ENCODE data around the gene LRRC25.

LRRC25 gene

DNA sequence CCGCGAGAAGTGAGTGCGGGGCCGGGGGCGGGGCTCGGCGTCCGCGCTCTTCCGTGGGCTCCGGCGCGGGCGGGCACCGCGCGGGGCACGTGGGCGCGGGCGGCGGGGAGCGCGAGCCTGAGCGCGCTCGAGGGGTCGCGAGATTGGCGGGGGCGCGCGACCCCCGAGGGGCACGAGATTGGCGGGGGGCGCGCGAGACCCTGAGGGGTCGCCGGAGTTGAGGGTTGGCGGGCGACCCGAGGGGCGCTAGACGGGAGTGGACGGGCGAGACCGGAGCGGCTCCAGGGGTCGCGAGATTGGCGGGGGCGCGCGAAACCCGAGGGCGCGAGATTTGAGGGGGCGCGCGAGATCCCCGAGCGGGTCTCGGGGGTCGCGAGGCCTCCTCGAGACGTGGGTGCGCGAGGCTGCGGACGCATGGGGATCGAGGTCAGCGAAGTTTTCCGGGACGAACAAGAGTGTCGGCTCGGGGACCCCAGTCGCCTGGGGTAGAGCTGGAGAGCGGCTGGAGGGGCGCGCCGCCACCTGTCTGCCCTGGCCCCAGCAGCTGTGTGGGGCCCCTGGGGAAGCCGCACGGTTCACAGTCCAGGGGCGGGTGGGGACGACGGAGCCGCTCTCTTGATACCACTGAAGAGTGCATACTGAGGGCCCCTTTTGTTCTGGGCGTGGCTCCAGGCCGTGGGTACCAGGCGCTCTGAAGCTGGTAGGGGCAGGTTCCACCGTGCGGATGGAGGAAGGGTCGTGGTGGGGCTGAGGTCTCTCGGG, 22.5 kb upstream of the LRRC25 start:
- no peak for TF ChIP-seq PAX5 (IDR thresholded peaks at IDR 0.05; ENCODE audit: insufficient read depth, low read length, severe bottlenecking)
- no peak for TF ChIP-seq POU2F2 (IDR thresholded peaks at IDR 0.05; ENCODE audit: low read depth, low read length)
- TF ChIP-seq POLR2AphosphoS5 (IDR thresholded peaks at IDR 0.05; ENCODE audit: low read depth, low read length) = no peak
- no peak for TF ChIP-seq POLR2A (IDR thresholded peaks at IDR 0.05; ENCODE audit: low read depth, low read length)
- no peak for TF ChIP-seq TAF1 (IDR thresholded peaks at IDR 0.05; ENCODE audit: low read depth, low read length)
- TF ChIP-seq SPI1 (IDR thresholded peaks at IDR 0.05; ENCODE audit: low read depth, low read length) = no peak
- DNase-seq (ENCODE audit: insufficient read length, low spot score) = no peak
- FAIRE-seq = no peak

DNA sequence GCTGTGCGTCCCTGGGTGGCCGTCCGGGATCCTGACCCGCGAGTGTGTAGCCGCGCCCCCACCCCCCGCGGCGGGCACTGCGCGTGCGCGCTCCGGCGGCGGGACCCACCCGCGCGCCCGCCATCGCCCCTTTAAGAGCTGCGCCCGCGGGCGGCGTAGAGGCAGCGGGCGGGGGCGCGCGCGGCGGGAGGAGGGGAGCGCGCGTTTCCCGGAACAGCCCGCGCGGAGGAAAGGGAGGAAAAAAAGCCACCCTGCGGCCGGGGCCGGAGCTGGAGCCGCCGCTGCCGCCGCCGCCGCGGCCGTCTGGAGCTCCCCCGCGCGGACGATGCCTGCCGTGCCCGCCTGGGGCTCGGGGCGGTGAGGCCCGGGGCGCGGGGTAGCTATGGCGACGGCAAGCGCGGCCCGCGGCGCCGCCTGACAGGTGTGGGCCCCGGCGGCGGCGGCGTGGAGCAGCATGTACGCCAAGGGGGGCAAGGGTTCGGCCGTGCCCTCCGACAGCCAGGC, 21.8 kb upstream of the LRRC25 start, which contains the start of gene SSBP4:
Gene SSBP4, plus strand, starts transcription at position 204 of the 504 bp plus-strand sequence. Its CDS starts 251 bp downstream, at position 455.
- TF ChIP-seq POU2F2 (IDR thresholded peaks at IDR 0.05; ENCODE audit: low read depth, low read length) (no peak), POLR2AphosphoS5 (IDR thresholded peaks at IDR 0.05; ENCODE audit: low read depth, low read length) (no peak), TAF1 (IDR thresholded peaks at IDR 0.05; ENCODE audit: low read depth, low read length) (no peak), SPI1 (IDR thresholded peaks at IDR 0.05; ENCODE audit: low read depth, low read length) (no peak), POLR2A (IDR thresholded peaks at IDR 0.05; ENCODE audit: low read depth, low read length) (no peak), PAX5 (IDR thresholded peaks at IDR 0.05; ENCODE audit: insufficient read depth, low read length, severe bottlenecking) (no peak)
- DNase-seq (ENCODE audit: insufficient read length, low spot score) (peak; percentile 88), FAIRE-seq (peak; percentile 89)

DNA sequence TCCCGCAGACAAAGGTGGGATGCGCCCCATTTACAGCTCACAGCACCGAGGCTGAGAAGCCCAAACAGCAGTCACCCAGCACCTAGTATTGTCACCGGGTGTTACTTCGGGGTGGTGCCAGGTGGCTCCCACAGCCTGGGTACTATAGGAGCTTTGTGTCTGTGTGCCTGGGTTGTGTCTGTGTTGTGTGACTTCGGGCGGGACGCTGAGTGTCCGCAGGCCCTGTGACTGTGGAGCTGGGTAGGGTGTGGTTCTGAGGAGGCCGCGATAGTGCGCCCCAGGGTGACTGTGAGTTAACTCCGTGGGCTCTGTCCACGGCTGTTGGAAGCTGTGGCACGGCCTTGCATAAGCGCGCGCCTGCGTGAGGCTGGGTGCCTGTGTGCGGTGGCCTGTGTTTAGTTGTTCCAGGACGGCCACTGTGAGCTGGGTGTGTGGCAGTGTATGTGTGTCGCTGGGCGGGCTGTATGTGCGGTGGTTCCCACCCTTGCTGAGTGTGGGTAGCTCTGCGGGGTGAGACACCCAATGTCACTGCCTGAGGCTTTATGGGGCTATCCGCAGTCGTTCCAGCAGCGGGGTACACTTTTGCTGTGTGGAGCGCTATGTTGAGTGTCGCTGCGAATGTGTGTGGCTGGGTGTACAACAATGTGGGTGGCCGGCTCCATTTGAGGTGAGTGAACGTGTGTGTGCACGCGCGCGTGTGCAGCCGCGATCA, 21.2 kb upstream of the LRRC25 start:
- no peak for DNase-seq (ENCODE audit: insufficient read length, low spot score)
- TF ChIP-seq TAF1 (IDR thresholded peaks at IDR 0.05; ENCODE audit: low read depth, low read length) (no peak), POLR2AphosphoS5 (IDR thresholded peaks at IDR 0.05; ENCODE audit: low read depth, low read length) (no peak), PAX5 (IDR thresholded peaks at IDR 0.05; ENCODE audit: insufficient read depth, low read length, severe bottlenecking) (no peak), SPI1 (IDR thresholded peaks at IDR 0.05; ENCODE audit: low read depth, low read length) (no peak), POLR2A (IDR thresholded peaks at IDR 0.05; ENCODE audit: low read depth, low read length) (no peak), POU2F2 (IDR thresholded peaks at IDR 0.05; ENCODE audit: low read depth, low read length) (no peak)
- FAIRE-seq = no peak

DNA sequence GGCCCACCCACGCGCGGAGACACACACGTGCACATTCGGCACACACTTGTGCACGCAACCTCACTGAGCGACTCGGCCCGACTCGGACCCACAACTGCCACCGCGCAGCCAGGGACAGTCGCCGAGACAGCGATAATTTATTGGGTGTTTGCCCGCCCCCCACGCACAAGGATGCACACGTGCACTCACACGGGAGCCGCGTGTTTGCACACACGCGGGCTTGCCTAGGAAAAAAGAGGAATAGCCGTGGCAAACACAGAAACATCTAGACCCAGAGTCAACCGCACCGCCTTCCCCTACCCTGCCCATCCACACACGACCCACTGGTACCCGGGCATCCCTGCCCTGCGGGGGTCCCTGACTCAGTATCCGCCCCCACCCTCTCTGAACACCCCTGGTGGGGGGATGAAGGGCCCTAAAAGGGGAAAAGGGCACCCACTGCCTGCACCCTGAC, 20.6 kb upstream of the LRRC25 start:
- FAIRE-seq (peak; percentile 81), DNase-seq (ENCODE audit: insufficient read length, low spot score) (no peak)
- no peak for TF ChIP-seq POU2F2 (IDR thresholded peaks at IDR 0.05; ENCODE audit: low read depth, low read length)
- TF ChIP-seq POLR2A (IDR thresholded peaks at IDR 0.05; ENCODE audit: low read depth, low read length) = no peak
- TF ChIP-seq POLR2AphosphoS5 (IDR thresholded peaks at IDR 0.05; ENCODE audit: low read depth, low read length) = no peak
- no peak for TF ChIP-seq PAX5 (IDR thresholded peaks at IDR 0.05; ENCODE audit: insufficient read depth, low read length, severe bottlenecking)
- TF ChIP-seq SPI1 (IDR thresholded peaks at IDR 0.05; ENCODE audit: low read depth, low read length) = no peak
- TF ChIP-seq TAF1 (IDR thresholded peaks at IDR 0.05; ENCODE audit: low read depth, low read length) = no peak

DNA sequence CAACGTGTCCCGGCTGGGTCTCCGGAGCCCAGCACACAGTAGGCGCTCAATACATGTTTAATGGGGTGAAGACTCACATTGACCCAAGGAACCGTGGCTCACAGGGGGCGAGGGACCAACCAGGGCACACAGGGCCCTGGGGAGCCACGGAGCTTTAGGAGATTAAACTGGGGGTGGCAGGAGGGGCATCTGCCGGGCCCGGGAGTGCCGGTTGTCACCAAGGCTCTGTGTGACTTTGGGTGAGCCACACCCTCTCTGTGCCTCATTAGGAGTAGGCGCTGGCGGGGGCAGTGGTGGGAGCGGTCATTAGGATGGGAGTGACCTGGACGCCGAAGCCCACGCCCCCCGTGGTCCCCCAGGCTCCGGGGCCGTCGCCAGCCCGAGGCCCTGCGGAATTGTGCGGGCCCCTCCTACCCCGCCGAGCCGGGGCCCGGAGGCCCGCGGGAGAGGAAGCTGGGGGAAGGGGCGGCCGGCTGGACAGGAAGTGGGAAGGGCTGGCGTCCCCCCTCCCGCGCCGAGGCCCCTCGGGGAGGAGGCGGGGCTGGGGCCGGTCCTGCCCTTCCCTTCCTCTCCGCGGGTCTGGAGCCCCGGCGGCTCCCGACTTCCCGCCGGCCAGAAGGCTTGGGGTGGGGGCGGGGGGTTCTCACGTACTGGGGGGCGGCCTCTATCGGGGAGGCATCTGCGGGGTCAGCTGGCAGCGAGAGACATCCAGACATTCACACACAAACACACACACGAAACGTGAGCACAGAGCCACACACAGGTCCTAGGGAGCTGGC, 20.0 kb upstream of the LRRC25 start:
- TF ChIP-seq POLR2AphosphoS5 (IDR thresholded peaks at IDR 0.05; ENCODE audit: low read depth, low read length) (no peak), SPI1 (IDR thresholded peaks at IDR 0.05; ENCODE audit: low read depth, low read length) (peak; percentile 34; the same call in 1 of the 2 replicates)
- FAIRE-seq (no peak), DNase-seq (ENCODE audit: insufficient read length, low spot score) (no peak)

DNA sequence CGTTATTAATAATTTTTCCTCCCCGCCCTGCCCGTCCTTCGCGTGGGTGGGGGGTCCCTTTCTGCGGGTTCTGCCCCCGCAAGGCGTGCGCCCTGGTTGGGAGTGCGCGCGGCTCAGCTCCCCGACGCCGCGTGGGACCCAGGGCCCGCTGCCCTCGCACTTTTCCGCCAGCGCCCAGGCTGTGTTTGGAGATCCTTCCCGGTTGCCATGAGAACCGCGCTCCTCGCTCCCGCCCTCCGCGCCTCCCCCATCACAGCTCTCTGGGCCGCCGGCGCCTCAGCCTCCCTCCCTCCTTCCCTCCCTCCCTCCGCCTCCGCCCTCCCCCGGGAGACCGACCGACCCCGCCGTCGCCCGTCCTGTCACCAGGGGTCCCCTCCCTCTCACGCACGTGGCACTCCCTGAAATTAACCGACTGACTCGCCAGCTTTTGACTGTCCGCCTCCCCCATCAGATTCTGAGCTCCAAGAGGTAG, 19.4 kb upstream of the LRRC25 start:
- FAIRE-seq (peak; percentile 98), DNase-seq (ENCODE audit: insufficient read length, low spot score) (no peak)
- TF ChIP-seq PAX5 (IDR thresholded peaks at IDR 0.05; ENCODE audit: insufficient read depth, low read length, severe bottlenecking) (no peak), TAF1 (IDR thresholded peaks at IDR 0.05; ENCODE audit: low read depth, low read length) (no peak)

DNA sequence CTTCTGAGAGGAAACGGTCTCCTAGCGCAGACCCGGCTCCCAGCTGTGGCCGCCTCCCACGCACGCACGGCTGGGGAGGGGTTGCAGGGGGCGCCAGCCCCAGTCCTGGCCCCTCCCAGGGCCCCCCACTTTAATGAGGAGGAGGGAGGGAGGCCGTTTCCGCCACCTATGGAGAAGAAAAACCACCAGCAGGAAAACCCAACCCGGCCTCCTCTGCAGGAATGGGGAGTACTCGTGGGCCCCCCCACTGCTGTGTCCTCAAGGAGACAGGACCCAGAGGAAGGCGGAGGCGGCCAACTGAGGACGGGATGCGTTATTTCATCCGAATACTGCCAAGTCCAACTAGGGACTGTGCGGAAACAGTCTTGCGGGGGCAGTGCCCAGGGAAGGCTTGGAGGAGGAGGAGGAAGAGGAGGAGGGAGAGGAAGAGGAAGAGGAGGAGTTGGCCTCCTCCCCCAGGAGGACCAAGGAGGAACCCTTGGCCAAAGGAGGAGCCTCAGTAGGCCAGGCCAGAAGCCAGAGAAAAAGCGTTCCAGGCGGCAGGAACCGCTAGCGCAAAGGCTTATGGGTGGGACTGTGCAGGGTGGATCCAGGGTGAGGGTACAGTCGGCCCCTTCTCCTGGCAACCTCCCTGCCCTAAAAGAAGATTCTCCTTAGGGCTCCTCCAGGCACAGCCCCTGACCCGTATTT, 17.9 kb upstream of the LRRC25 start:
- FAIRE-seq (peak; percentile 43), DNase-seq (ENCODE audit: insufficient read length, low spot score) (no peak)
- TF ChIP-seq TAF1 (IDR thresholded peaks at IDR 0.05; ENCODE audit: low read depth, low read length) = no peak
- no peak for TF ChIP-seq POLR2AphosphoS5 (IDR thresholded peaks at IDR 0.05; ENCODE audit: low read depth, low read length)
- TF ChIP-seq POU2F2 (IDR thresholded peaks at IDR 0.05; ENCODE audit: low read depth, low read length) = no peak
- no peak for TF ChIP-seq PAX5 (IDR thresholded peaks at IDR 0.05; ENCODE audit: insufficient read depth, low read length, severe bottlenecking)
- no peak; the same call in 1 of the 2 replicates for TF ChIP-seq SPI1 (IDR thresholded peaks at IDR 0.05; ENCODE audit: low read depth, low read length)
- no peak for TF ChIP-seq POLR2A (IDR thresholded peaks at IDR 0.05; ENCODE audit: low read depth, low read length)

DNA sequence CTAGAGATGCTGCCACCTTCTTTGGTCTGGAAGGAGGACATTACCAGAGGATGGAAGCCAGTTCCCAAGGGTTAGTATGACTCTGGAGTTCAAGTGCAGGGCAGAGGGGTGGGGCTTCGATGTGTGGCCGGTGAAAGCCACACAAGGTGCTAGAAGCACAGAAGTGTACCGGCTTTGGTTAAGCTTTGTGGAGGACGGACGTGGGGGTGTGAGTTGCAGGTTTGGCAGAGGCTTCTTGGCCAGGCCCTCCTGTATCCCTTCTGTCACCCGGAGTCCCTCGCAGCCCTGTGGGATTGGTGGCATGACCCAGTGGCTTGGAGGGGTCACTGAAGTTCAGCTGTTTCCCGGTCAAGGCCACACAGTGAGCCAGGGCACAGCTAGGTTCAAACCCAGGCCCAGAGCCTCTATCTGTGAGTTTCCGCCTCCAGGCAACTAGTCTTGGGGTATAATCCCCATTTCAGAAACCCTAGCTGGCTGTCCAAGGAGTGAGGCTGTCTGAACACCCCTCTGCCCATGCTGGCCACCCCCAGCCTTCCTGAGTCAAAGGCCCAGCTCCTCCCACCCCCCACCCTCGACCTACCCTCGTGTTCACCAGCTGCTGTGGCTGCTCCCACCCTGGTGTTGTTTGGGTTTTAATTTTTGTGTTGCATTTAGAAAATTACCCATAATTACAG, 17.2 kb upstream of the LRRC25 start:
- FAIRE-seq = peak; percentile 87
- TF ChIP-seq PAX5 (IDR thresholded peaks at IDR 0.05; ENCODE audit: insufficient read depth, low read length, severe bottlenecking) (no peak), POLR2AphosphoS5 (IDR thresholded peaks at IDR 0.05; ENCODE audit: low read depth, low read length) (no peak), POU2F2 (IDR thresholded peaks at IDR 0.05; ENCODE audit: low read depth, low read length) (no peak), TAF1 (IDR thresholded peaks at IDR 0.05; ENCODE audit: low read depth, low read length) (no peak), SPI1 (IDR thresholded peaks at IDR 0.05; ENCODE audit: low read depth, low read length) (no peak), POLR2A (IDR thresholded peaks at IDR 0.05; ENCODE audit: low read depth, low read length) (no peak)
- no peak for DNase-seq (ENCODE audit: insufficient read length, low spot score)

Data from GM12891 (cell line).